Smooth muscle cell (in vitro differentiated cells): ENCODE data around the gene EPX. TPM values are rescaled to one million over a fixed set of nuclear protein-coding genes. Genes with fewer than 3 reads are reported as not detected.

Experiments
- DNase-seq: peaks from one replicate; lab custom pipeline; 2025; ENCODE audit not compliant: unreplicated experiment; lab: John Stamatoyannopoulos, UW
- H2AFZ ChIP-seq: fragments of 200-600 bp; sonication (generic); 2 replicates; pipeline ENCODE4 v1.6.0; 2016; ENCODE audit warnings: antibody characterized with exemption, low read depth, mild to moderate bottlenecking
- H3F3A ChIP-seq: fragments of 200-600 bp; sonication (generic); 2 replicates; pipeline ENCODE4 v1.6.0; 2017; ENCODE audit warnings: antibody characterized with exemption, low read depth
- H3K27ac ChIP-seq: fragments of 200-600 bp; sonication (generic); 2 replicates; pipeline ENCODE4 v1.5.1; 2016; ENCODE audit warnings: low read depth, mild to moderate bottlenecking
- H3K27me3 ChIP-seq: fragments of 200-600 bp; sonication (generic); 2 replicates; pipeline ENCODE4 v1.6.1; 2016; ENCODE audit warnings: low read depth, mild to moderate bottlenecking
- H3K36me3 ChIP-seq: fragments of 200-600 bp; sonication (generic); 2 replicates; pipeline ENCODE4 v1.5.1; 2016; ENCODE audit warnings: low read depth
- H3K4me1 ChIP-seq: fragments of 200-600 bp; sonication (generic); 2 replicates; pipeline ENCODE4 v1.5.1; 2016; ENCODE audit warnings: low read depth
- H3K4me2 ChIP-seq: fragments of 200-600 bp; sonication (generic); 2 replicates; pipeline ENCODE4 v1.6.0; 2016; ENCODE audit warnings: mild to moderate bottlenecking
- H3K4me3 ChIP-seq: fragments of 200-600 bp; sonication (generic); 2 replicates; pipeline ENCODE4 v1.5.1; 2016; ENCODE audit warnings: mild to moderate bottlenecking
- H3K79me2 ChIP-seq: fragments of 200-600 bp; sonication (generic); 2 replicates; pipeline ENCODE4 v1.6.0; 2016; ENCODE audit warnings: low read depth, mild to moderate bottlenecking
- H3K9ac ChIP-seq: fragments of 200-600 bp; sonication (generic); 2 replicates; pipeline ENCODE4 v1.6.0; 2016; ENCODE audit warnings: low read depth
- H3K9me3 ChIP-seq: fragments of 200-600 bp; sonication (generic); replicated peaks from 2 replicates; pipeline ENCODE4 v1.5.1; 2016; ENCODE audit warnings: low read depth
- H4K20me1 ChIP-seq: fragments of 200-600 bp; sonication (generic); 2 replicates; pipeline ENCODE4 v1.6.0; 2016; ENCODE audit warnings: low read depth
- CTCF ChIP-seq: fragments of 200-600 bp; sonication (generic); IDR thresholded peaks from 2 replicates; pipeline ENCODE4 v1.5.1; 2017; ENCODE audit warnings: borderline replicate concordance, mild to moderate bottlenecking, antibody characterized with exemption; ENCODE audit not compliant: insufficient read depth, poor library complexity, severe bottlenecking
- WGBS: methylation state at CpG from one replicate; pipeline ENCODE4 v1.1.7; 2016; ENCODE audit warnings: low lambda C conversion rate; 5-methylcytosine and 5-hydroxymethylcytosine counted together
- polyA plus RNA-seq: library from polyadenylated mRNA; unstranded; fragments of >200 nt; fragmentation: Nextera tagmentation; extraction: Ambion mirVana; gene quantifications from 2 replicates; pipeline ENCODE4 v1.2.1, GENCODE V29; 2016
- total RNA-seq: library from RNA; depleted of rRNA; stranded (reverse); fragments of >200 nt; gene quantifications from 2 replicates; pipeline ENCODE4 v1.2.3, GENCODE V29; 2014

The EPX gene
- total and polyA plus RNA-seq, 2 experiments from 2014 or later = not detected

- H3K9me3 ChIP-seq = no peaks in the 10 kb centered on the region
- no peak for DNase-seq
- H4K20me1 ChIP-seq = no peaks in the 10 kb centered on the region
- 83% methylated on average over 4 of the region's 4 CpGs for WGBS
- H3K4me1 ChIP-seq = no peaks in the 10 kb centered on the region
- H3F3A ChIP-seq = no peaks in the 10 kb centered on the region
- no peak overlapping the region for H3K4me2 ChIP-seq
- H3K79me2 ChIP-seq = no peaks in the 10 kb centered on the region
- H3K27me3 ChIP-seq = no peaks in the 10 kb centered on the region
- H3K9ac ChIP-seq = no peak overlapping the region
- TF ChIP-seq CTCF = no peak
- no peaks in the 10 kb centered on the region for H3K36me3 ChIP-seq
- H3K27ac ChIP-seq = no peak overlapping the region
- no peak overlapping the region for H3K4me3 ChIP-seq
- H2AFZ ChIP-seq = no peak overlapping the region
Observed at GRCh38 chr17:58186591-58186990, 5.9 kb upstream of the EPX start.

- no peaks in the 10 kb centered on the region for H3K27me3 ChIP-seq
- H3K4me1 ChIP-seq = no peaks in the 10 kb centered on the region
- no peak overlapping the region for H3K27ac ChIP-seq
- no peaks in the 10 kb centered on the region for H3F3A ChIP-seq
- no peaks in the 10 kb centered on the region for H4K20me1 ChIP-seq
- DNase-seq = no peak
- H3K4me2 ChIP-seq = no peak overlapping the region
- no peaks in the 10 kb centered on the region for H3K9me3 ChIP-seq
- no peak overlapping the region for H3K9ac ChIP-seq
- H3K36me3 ChIP-seq = no peaks in the 10 kb centered on the region
- no peak overlapping the region for H2AFZ ChIP-seq
- no peak overlapping the region for H3K4me3 ChIP-seq
- 85% methylated on average over 6 of the region's 6 CpGs for WGBS
- no peaks in the 10 kb centered on the region for H3K79me2 ChIP-seq
- no peak for TF ChIP-seq CTCF
Observed at GRCh38 chr17:58187063-58187462, 5.5 kb upstream of the EPX start.

DNA sequence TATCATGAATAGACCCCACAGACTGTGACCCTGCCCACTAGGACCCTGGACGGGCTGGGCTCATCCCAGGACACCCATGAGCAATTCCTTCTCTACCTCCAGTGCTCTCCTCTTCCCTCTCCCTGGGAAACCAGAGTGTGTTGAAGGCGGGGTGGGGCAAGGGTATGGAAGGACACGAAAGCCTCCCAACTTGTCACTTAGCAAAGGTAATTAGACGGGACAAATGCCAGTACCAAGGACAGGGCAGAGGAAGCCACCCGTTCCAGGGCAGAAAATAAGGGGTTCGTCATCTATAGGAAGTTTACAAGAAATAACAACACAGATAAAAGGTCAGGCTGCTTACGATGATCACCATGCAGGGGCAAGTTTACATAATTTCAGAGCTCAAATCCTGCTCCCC lies 4.9 kb upstream of the EPX start:
- no peak overlapping the region for H3K4me3 ChIP-seq
- WGBS = 72% methylated on average over 7 of the region's 7 CpGs

More for the DNA sequence above, 4.9 kb upstream of the EPX start:
- no peak for DNase-seq
- H3K36me3 ChIP-seq = no peaks in the 10 kb centered on the region
- H3K9ac ChIP-seq = no peak overlapping the region
- no peaks in the 10 kb centered on the region for H4K20me1 ChIP-seq
- H2AFZ ChIP-seq = no peak overlapping the region
- H3K4me2 ChIP-seq = no peak overlapping the region
- no peaks in the 10 kb centered on the region for H3K9me3 ChIP-seq
- no peak for TF ChIP-seq CTCF
- no peaks in the 10 kb centered on the region for H3K27me3 ChIP-seq
- H3K79me2 ChIP-seq = no peaks in the 10 kb centered on the region
- H3F3A ChIP-seq = no peaks in the 10 kb centered on the region
- H3K27ac ChIP-seq = no peak overlapping the region
- H3K4me1 ChIP-seq = no peaks in the 10 kb centered on the region
